HG03139 (cell line): ENCODE measurements around the gene NINJ2.

ENCODE experiments used
- ATAC-seq: cut with Tn5 transposase; IDR thresholded peaks from one replicate; pipeline ENCODE4 v1.9.1; 2021; ENCODE audit not compliant: unreplicated experiment

Gene NINJ2

GRCh38 chr12:535396-535795, 127.8 kb downstream of the NINJ2 start:
- no peak for ATAC-seq

GRCh38 chr12:534216-534615, 129.0 kb downstream of the NINJ2 start:
- ATAC-seq: no peak

GRCh38 chr12:533718-534117, 129.5 kb downstream of the NINJ2 start:
- no peak for ATAC-seq

GRCh38 chr12:532908-533565, 130.2 kb downstream of the NINJ2 start:
- no peak for ATAC-seq

- no peak for ATAC-seq
Measured at GRCh38 chr12:531951-532585, 131.2 kb downstream of the NINJ2 start.

GRCh38 chr12:530821-531220, 132.4 kb downstream of the NINJ2 start:
- ATAC-seq: no peak

- ATAC-seq: no peak
Measured at GRCh38 chr12:530308-530707, 132.9 kb downstream of the NINJ2 start.

- ATAC-seq: no peak
Measured at GRCh38 chr12:527729-528128, 135.5 kb downstream of the NINJ2 start.

GRCh38 chr12:527241-527640, 136.0 kb downstream of the NINJ2 start:
- no peak for ATAC-seq

- no peak for ATAC-seq
Measured at GRCh38 chr12:526089-526488, 137.2 kb downstream of the NINJ2 start.

- no peak for ATAC-seq
Measured at GRCh38 chr12:524167-524951, 138.9 kb downstream of the NINJ2 start.

- ATAC-seq: no peak
Measured at GRCh38 chr12:522692-523378, 140.4 kb downstream of the NINJ2 start.

- ATAC-seq: no peak
Measured at GRCh38 chr12:520119-520518, 143.1 kb downstream of the NINJ2 start.

- ATAC-seq: no peak
Measured at GRCh38 chr12:517538-517937, 145.7 kb downstream of the NINJ2 start.
